ENCODE measurements around the gene IDS. TPM values are rescaled to one million over a fixed set of nuclear protein-coding genes. Genes with fewer than 3 reads are reported as not detected.

The IDS gene
- total RNA-seq, 1 experiment from 2014 or later: 39.2 TPM

GRCh38 chrX:149531599-149531998 lies 26.5 kb upstream of the IDS start:
- no peak overlapping the region for H2BK12ac ChIP-seq (ENCODE audit: insufficient read length, low read depth, low read length)
- H4K5ac ChIP-seq (ENCODE audit: insufficient read length, low read depth, low read length): no peak overlapping the region
- no peak overlapping the region for H3T11ph ChIP-seq (ENCODE audit: low read length)
- H3K79me1 ChIP-seq (ENCODE audit: insufficient read depth, low read depth, low read length, poor library complexity, severe bottlenecking): no peaks in the 10 kb centered on the region
- Mint-ChIP-seq H3K36me3 (ENCODE audit: insufficient read depth in 1 of 3, low read depth in 3 of 3) (peaks cover 3 to 13% (median 11%) of the 10 kb centered on the region in 3 experiments; a peak in 6 of 7 replicates), H3K27me3 (ENCODE audit: low read depth) (no peaks in the 10 kb centered on the region; the same call in 1 of the 2 replicates), H3K4me3 (no peak overlapping the region), H3K4me1 (peaks cover 0 to 14% of the 10 kb centered on the region in 2 experiments; a peak in 2 of 4 replicates), H3K27ac (no peak overlapping the region), H3K9me3 (peaks cover 61 to 71% of the 10 kb centered on the region in 2 experiments)
- no peak overlapping the region for H4K8ac ChIP-seq (replicated peaks; ENCODE audit: insufficient read length, low read depth, low read length)
- H3K4me1 ChIP-seq (ENCODE audit: insufficient read depth, low read length): no peaks in the 10 kb centered on the region
- peaks cover 15% of the 10 kb centered on the region for H3K9me3 ChIP-seq (ENCODE audit: control insufficient read depth, low read depth, low read length)
- H2BK20ac ChIP-seq (ENCODE audit: low read depth, low read length, poor library complexity, severe bottlenecking): no peak overlapping the region
- H3K23me2 ChIP-seq (ENCODE audit: insufficient read length, low read depth, low read length, poor library complexity, severe bottlenecking): no peaks in the 10 kb centered on the region
- no peak overlapping the region for H2AK5ac ChIP-seq (ENCODE audit: insufficient read length, low read length)
- H3K27me3 ChIP-seq (ENCODE audit: insufficient read depth, low read length): no peaks in the 10 kb centered on the region
- no peak for DNase-seq
- no peak overlapping the region for H3K4me2 ChIP-seq (ENCODE audit: insufficient read depth, insufficient read length, low read length)
- no peak overlapping the region for H3K56ac ChIP-seq (ENCODE audit: insufficient read length, low read depth, low read length)
- H2BK15ac ChIP-seq (ENCODE audit: low read depth, low read length): no peak overlapping the region
- no peak overlapping the region for H3K18ac ChIP-seq (ENCODE audit: insufficient read length, low read depth, low read length)
- no CpG with 5 or more reads among the region's 2 CpGs for WGBS (ENCODE audit: extremely low coverage, insufficient read length, low lambda C conversion rate)
- no peak overlapping the region for H2AFZ ChIP-seq (ENCODE audit: low read length)
- no peaks in the 10 kb centered on the region for H4K20me1 ChIP-seq (ENCODE audit: control insufficient read depth, insufficient read depth, insufficient read length)
- H4K91ac ChIP-seq (ENCODE audit: insufficient read length, low read depth, low read length): no peak overlapping the region
- H3K79me2 ChIP-seq (ENCODE audit: insufficient read depth, low read length): no peaks in the 10 kb centered on the region
- no peak overlapping the region for H2BK120ac ChIP-seq (ENCODE audit: low read depth, low read length, poor library complexity, severe bottlenecking)
- H3K23ac ChIP-seq (ENCODE audit: insufficient read length, low read depth, low read length): no peak overlapping the region
- no peak overlapping the region for H3K14ac ChIP-seq (ENCODE audit: insufficient read depth, low read length)
- no peak overlapping the region for H3K4ac ChIP-seq (ENCODE audit: low read depth, low read length)
- no peak overlapping the region for H2BK5ac ChIP-seq (ENCODE audit: insufficient read length, low read length)
- no peak for TF ChIP-seq CTCF (conservative IDR thresholded peaks at IDR 0.05)
- no peak overlapping the region for H3K9ac ChIP-seq (ENCODE audit: extremely low read depth, insufficient read length, low read length)
- H3K27ac ChIP-seq (ENCODE audit: insufficient read length, low read depth, low read length): no peak overlapping the region
